HepG2 (cell line): ENCODE data around the gene TEDC1. TPM values are rescaled to one million over a fixed set of nuclear protein-coding genes. Genes with fewer than 3 reads are reported as not detected.

ENCODE experiments used
- ATAC-seq: fragments of 200-7000 bp; cut with Tn5 transposase; 3 replicates; pipeline ENCODE4 v1.9.1; 2020; ENCODE audit warnings: mild to moderate bottlenecking, moderate library complexity
- BruUV-seq: library from RNA; stranded (reverse); fragments of 400-500 nt; replicated peaks from 2 replicates; lab custom pipeline; 2021; lab: Mats Ljungman, UMichigan
- CTCF ChIA-PET: fragments of 300-600 bp; formaldehyde crosslinking; extraction: SDS; loops from one replicate; lab custom pipeline; 2021; ENCODE audit warnings: low total read pairs, inconsistent platforms, low intra/inter-chr PET ratio; lab: Yijun Ruan, JAX
- POLR2A ChIA-PET: fragments of 350-600 bp; sonication (Branson Sonifier 250); formaldehyde crosslinking; loops from one replicate; lab custom pipeline; 2020; ENCODE audit warnings: antibody characterized with exemption, inconsistent platforms; lab: Yijun Ruan, JAX
- DNase-seq: peaks from one replicate; pipeline ENCODE4 v3.0.0-alpha.2; 2015; ENCODE audit warnings: low spot score
- FAIRE-seq: peaks from 3 replicates; lab custom pipeline; 2011; peaks lifted over from hg19 to GRCh38; lab: Jason Lieb, UNC
- H2AFZ ChIP-seq: one replicate; pipeline ENCODE4 v1.6.1; 2011; ENCODE audit warnings: low read length, inconsistent platforms
- H3K27ac ChIP-seq: fragments of 300-600 bp; 3 replicates; pipeline ENCODE4 v1.8.0; 2011; ENCODE audit warnings: mixed run types, mild to moderate bottlenecking, mixed read lengths, low read length, inconsistent platforms; ENCODE audit not compliant: insufficient read depth; ENCODE audit errors: extremely low read length
- H3K27me3 ChIP-seq, 2 experiments: fragments of 200-600 bp in 1 of 2; 2 replicates in 1 of 2; 3 replicates in 1 of 2; pipeline versions ENCODE4 v1.6.0 to v1.8.0; 2011; ENCODE audit warnings: low read length in 2 of 2, mild to moderate bottlenecking in 2 of 2, moderate library complexity in 2 of 2, inconsistent platforms in 1 of 2; ENCODE audit not compliant: insufficient read depth in 2 of 2, control insufficient read depth in 1 of 2
- H3K36me3 ChIP-seq, 2 experiments: fragments of 200-600 bp in 1 of 2; replicated peaks in 1 of 2; 2 replicates in 1 of 2; 3 replicates in 1 of 2; pipeline versions ENCODE4 v1.5.1 to v1.8.0; 2011; ENCODE audit warnings: low read length in 2 of 2, inconsistent platforms in 1 of 2; ENCODE audit not compliant: insufficient read depth in 2 of 2, control insufficient read depth in 1 of 2
- H3K4me1 ChIP-seq: 2 replicates; pipeline ENCODE4 v1.5.1; 2012; ENCODE audit warnings: low read length, inconsistent platforms; ENCODE audit not compliant: insufficient read depth
- H3K4me2 ChIP-seq: 2 replicates; pipeline ENCODE4 v1.6.0; 2011; ENCODE audit warnings: low read depth, low read length, inconsistent platforms
- H3K4me3 ChIP-seq, 3 experiments: fragments of 200-600 bp in 1 of 3; sonication (generic), shearing (Covaris generic) in 1 of 3; replicated peaks in 1 of 3; 2 replicates each; pipeline ENCODE4 v1.5.1; 2011 to 2016; ENCODE audit warnings: low read length in 3 of 3, inconsistent platforms in 2 of 3, low read depth in 2 of 3, mild to moderate bottlenecking in 2 of 3, control low read depth in 1 of 3, mixed read lengths in 1 of 3; ENCODE audit not compliant: insufficient read depth in 1 of 3
- H3K79me2 ChIP-seq: one replicate; pipeline ENCODE4 v1.6.1; 2011; ENCODE audit warnings: low read length, inconsistent platforms; ENCODE audit not compliant: insufficient read depth
- H3K9ac ChIP-seq: 2 replicates; pipeline ENCODE4 v1.6.0; 2011; ENCODE audit warnings: mild to moderate bottlenecking, low read depth, low read length, inconsistent platforms; ENCODE audit not compliant: insufficient read depth
- H3K9me3 ChIP-seq: 2 replicates; pipeline ENCODE4 v1.5.1; 2012; ENCODE audit warnings: mild to moderate bottlenecking, low read length
- H4K20me1 ChIP-seq: 2 replicates; pipeline ENCODE4 v1.6.0; 2011; ENCODE audit warnings: inconsistent platforms, mild to moderate bottlenecking, low read length, moderate library complexity; ENCODE audit not compliant: insufficient read depth
- ARNT2 ChIP-seq: sonication (generic); formaldehyde crosslinking; IDR thresholded peaks from 2 replicates; pipeline ENCODE4 v1.8.0; 2022; ENCODE audit warnings: mild to moderate bottlenecking, low read depth, missing genetic modification reagents, moderate library complexity
- IKZF4 ChIP-seq: sonication (generic); formaldehyde crosslinking; IDR thresholded peaks from 2 replicates; pipeline ENCODE4 v1.5.1; 2020; ENCODE audit warnings: borderline replicate concordance, mild to moderate bottlenecking, low read depth, missing genetic modification reagents; ENCODE audit errors: not compliant biosample characterization
- NONO ChIP-seq, 2 experiments: fragments of 450-650 bp in 1 of 2; sonication (generic) in 1 of 2; formaldehyde crosslinking in 1 of 2; IDR thresholded peaks in 1 of 2; conservative IDR thresholded peaks in 1 of 2; 2 replicates each; pipeline versions ENCODE4 v1.6.1 to v1.8.0; 2017 to 2022; ENCODE audit warnings: mild to moderate bottlenecking in 1 of 2, missing genetic modification reagents in 1 of 2, moderate library complexity in 1 of 2
- RAD51 ChIP-seq: fragments of 450-650 bp; IDR thresholded peaks from 2 replicates; pipeline ENCODE4 v1.6.1; 2016; ENCODE audit warnings: borderline replicate concordance
- RARA ChIP-seq: IDR thresholded peaks from 2 replicates; pipeline ENCODE4 v1.6.1; 2016; ENCODE audit warnings: missing genetic modification reagents, missing compliant biosample characterization
- RCOR2 ChIP-seq: IDR thresholded peaks from 2 replicates; pipeline ENCODE4 v1.6.1; 2016; ENCODE audit warnings: missing biosample characterization, missing genetic modification reagents
- REL ChIP-seq: sonication (generic); formaldehyde crosslinking; conservative IDR thresholded peaks from 2 replicates; pipeline ENCODE4 v1.8.0; 2022; ENCODE audit warnings: mild to moderate bottlenecking, missing genetic modification reagents, moderate library complexity
- RELA ChIP-seq: sonication (generic); formaldehyde crosslinking; IDR thresholded peaks from 2 replicates; pipeline ENCODE4 v1.4.0; 2020; ENCODE audit warnings: missing genetic modification reagents
- REPIN1 ChIP-seq: sonication (generic); formaldehyde crosslinking; IDR thresholded peaks from 2 replicates; pipeline ENCODE4 v1.8.0; 2022; ENCODE audit warnings: missing genetic modification reagents, low read depth, mild to moderate bottlenecking, borderline replicate concordance
- SMAD9 ChIP-seq: sonication (generic); formaldehyde crosslinking; IDR thresholded peaks from 2 replicates; pipeline ENCODE4 v1.5.1; 2020; ENCODE audit warnings: mild to moderate bottlenecking, missing genetic modification reagents
- SSRP1 ChIP-seq: IDR thresholded peaks from 2 replicates; pipeline ENCODE4 v1.6.1; 2016; ENCODE audit warnings: control low read depth
- TBP ChIP-seq: sonication (generic); formaldehyde crosslinking; IDR thresholded peaks from 2 replicates; pipeline ENCODE4 v1.5.0; 2020; ENCODE audit warnings: missing genetic modification reagents
- TEF ChIP-seq: sonication (generic); formaldehyde crosslinking; IDR thresholded peaks from 2 replicates; pipeline ENCODE4 v1.5.0; 2020; ENCODE audit warnings: missing genetic modification reagents
- TFE3 ChIP-seq: IDR thresholded peaks from 2 replicates; pipeline ENCODE4 v1.6.1; 2016
- TOPORS ChIP-seq: sonication (generic); formaldehyde crosslinking; IDR thresholded peaks from 2 replicates; pipeline ENCODE4 v1.8.0; 2023; ENCODE audit warnings: mild to moderate bottlenecking, missing genetic modification reagents
- ZBTB10 ChIP-seq: sonication (generic); formaldehyde crosslinking; IDR thresholded peaks from 2 replicates; pipeline ENCODE4 v1.4.0; 2020; ENCODE audit warnings: missing genetic modification reagents, borderline replicate concordance
- ZNF317 ChIP-seq: sonication (generic); formaldehyde crosslinking; IDR thresholded peaks from 2 replicates; pipeline ENCODE4 v1.5.0; 2020; ENCODE audit warnings: mild to moderate bottlenecking, missing genetic modification reagents
- ZNF615 ChIP-seq: sonication (generic); formaldehyde crosslinking; IDR thresholded peaks from 2 replicates; pipeline ENCODE4 v1.5.0; 2020; ENCODE audit warnings: mild to moderate bottlenecking, missing genetic modification reagents, borderline replicate concordance
- ZNF713 ChIP-seq: sonication (generic); formaldehyde crosslinking; IDR thresholded peaks from 2 replicates; pipeline ENCODE4 v1.4.0; 2020; ENCODE audit warnings: mild to moderate bottlenecking, missing genetic modification reagents
- ZNF784 ChIP-seq: sonication (generic); formaldehyde crosslinking; IDR thresholded peaks from 2 replicates; pipeline ENCODE4 v1.5.1; 2020; ENCODE audit warnings: missing genetic modification reagents, mild to moderate bottlenecking, borderline replicate concordance
- WGBS: methylation state at CpG from one replicate; pipeline ENCODE4 v1.1.6; 2017; ENCODE audit warnings: low lambda C conversion rate; 5-methylcytosine and 5-hydroxymethylcytosine counted together
- in situ Hi-C: cut with HindIII; loops from 2 replicates; pipeline ENCODE4 v1.10.0; 2017; ENCODE audit warnings: low pct_unique_long_range_greater_than_20kb; ENCODE audit not compliant: extremely low pct_ligation_motif_present
- intact Hi-C: fragments of 100-400 bp; cut with micrococcal nuclease; formaldehyde crosslinking; loops from one replicate; pipeline ENCODE4 v1.10.0; 2022; ENCODE audit not compliant: unreplicated experiment
- polyA plus RNA-seq, 8 experiments: library from polyadenylated mRNA; depleted of rRNA in 3 of 8; stranded (reverse) in 7 of 8; unstranded in 1 of 8; fragments of >200 nt; fragmentation: Illumina TruSeq in 4 of 8; extraction: Trizol in 4 of 8; gene quantifications; 2 replicates each; pipeline versions ENCODE4 v1.2.1 to v1.2.3, GENCODE V29; 2011 to 2016; ENCODE audit warnings: low read depth in 4 of 8, missing spikeins in 1 of 8, mixed read lengths in 1 of 8; ENCODE audit not compliant: insufficient read depth in 1 of 8
- total RNA-seq, 5 experiments: library from RNA; depleted of rRNA; stranded (reverse); fragments of >200 nt; fragmentation: Illumina TruSeq; extraction: Trizol; gene quantifications; 2 replicates each; pipeline ENCODE4 v1.2.3, GENCODE V29; 2016; ENCODE audit warnings: low read depth in 1 of 5

Gene TEDC1
- total and polyA plus RNA-seq, 2 of the 13 experiments (the other 11 are each of a cell fraction or from before 2014, with no cell fraction given) = 5.7 to 27.4 TPM

GRCh38 chr14:105485739-105486162 lies 5.3 kb upstream of the TEDC1 start:
- DNase-seq = peak; percentile 74
- in situ Hi-C loops = loop anchor here (5.0 kb wide), 2 partner anchors 42 to 108 kb away; partner anchors contain the start of gene TMEM121
- TF ChIP-seq REPIN1 (CRISPR knock-in tag) = 0 out of 2 replicates have a peak, but pooled peaks have one; percentile 31
- no peak for TF ChIP-seq TOPORS (CRISPR knock-in tag)
- no peak for TF ChIP-seq RAD51
- TF ChIP-seq ZBTB10 (CRISPR knock-in tag) = no peak
- TF ChIP-seq TEF (CRISPR knock-in tag) = no peak
- TF ChIP-seq RELA (CRISPR knock-in tag) = 0 out of 2 replicates have a peak, but pooled peaks have one; percentile 21
- no peak for TF ChIP-seq ZNF784
- TF ChIP-seq NONO (IDR thresholded peaks at IDR 0.05) = no peak
- peak; percentile 77 for TF ChIP-seq NONO (CRISPR knock-in tag; conservative IDR thresholded peaks at IDR 0.05)
- TF ChIP-seq ZNF615 (CRISPR knock-in tag) = no peak
- TF ChIP-seq REL (CRISPR knock-in tag) = no peak
- no peak for TF ChIP-seq ZNF317
- TF ChIP-seq TFE3 (CRISPR knock-in tag) = no peak
- TF ChIP-seq TBP (CRISPR knock-in tag) = no peak
- no peak for TF ChIP-seq SSRP1
- no peak for TF ChIP-seq ZNF713 (CRISPR knock-in tag)
- TF ChIP-seq IKZF4 = no peak
- no peak for TF ChIP-seq SMAD9 (CRISPR knock-in tag)
- no peak for TF ChIP-seq RARA
- TF ChIP-seq ARNT2 (CRISPR knock-in tag) = no peak
- no peak for TF ChIP-seq RCOR2

More at GRCh38 chr14:105485739-105486162, 5.3 kb upstream of the TEDC1 start:
- ChIA-PET CTCF (interaction anchor here (1.6 to 1.7 kb wide), 2 partner anchors 37 to 115 kb away, joined by 6 to 13 read pairs; no protein-coding TSS in a partner anchor), POLR2A (interaction anchor here (0.8 to 1.1 kb wide), 4 partner anchors 9 to 87 kb away, joined by 3 read pairs; partner anchors contain the start of gene TEX22)
- Histone ChIP-seq H3K27ac (no peak overlapping the region), H2AFZ (no peak overlapping the region), H4K20me1 (no peaks in the 10 kb centered on the region), H3K9me3 (no peaks in the 10 kb centered on the region), H3K4me3 (peak overlapping the region; percentile 57 to 76 (median 68)), H3K36me3 (no peaks in the 10 kb centered on the region), H3K4me1 (peaks cover 76% of the 10 kb centered on the region), H3K27me3 (peaks cover 2 to 32% of the 10 kb centered on the region in 2 experiments; a peak in 4 of 5 replicates), H3K4me2 (peak overlapping the region; percentile 98), H3K79me2 (no peaks in the 10 kb centered on the region), H3K9ac (peak overlapping the region; percentile 75)
- intact Hi-C loops = loop anchor here (5.0 kb wide), 1 partner anchor 73 kb away; no protein-coding TSS in a partner anchor
- no TSS peak for BruUV-seq
- peak; percentile 42 for ATAC-seq
- WGBS = 0% methylated on average over 12 of the region's 12 CpGs
- FAIRE-seq = peak; percentile 66
